Activated CD4-positive, CD25-positive, alpha-beta regulatory T cell (primary cell): ENCODE results near the gene STK10.
"Not testable (repeated sequence)": the region's sequence is repeated elsewhere in the genome, so short reads cannot be mapped to it uniquely, and the experiment has no call there.

Experiments used
- DNase-seq, 4 experiments: peaks; one replicate each; lab custom pipeline; 2025; lab: John Stamatoyannopoulos, UW

The STK10 gene

DNA sequence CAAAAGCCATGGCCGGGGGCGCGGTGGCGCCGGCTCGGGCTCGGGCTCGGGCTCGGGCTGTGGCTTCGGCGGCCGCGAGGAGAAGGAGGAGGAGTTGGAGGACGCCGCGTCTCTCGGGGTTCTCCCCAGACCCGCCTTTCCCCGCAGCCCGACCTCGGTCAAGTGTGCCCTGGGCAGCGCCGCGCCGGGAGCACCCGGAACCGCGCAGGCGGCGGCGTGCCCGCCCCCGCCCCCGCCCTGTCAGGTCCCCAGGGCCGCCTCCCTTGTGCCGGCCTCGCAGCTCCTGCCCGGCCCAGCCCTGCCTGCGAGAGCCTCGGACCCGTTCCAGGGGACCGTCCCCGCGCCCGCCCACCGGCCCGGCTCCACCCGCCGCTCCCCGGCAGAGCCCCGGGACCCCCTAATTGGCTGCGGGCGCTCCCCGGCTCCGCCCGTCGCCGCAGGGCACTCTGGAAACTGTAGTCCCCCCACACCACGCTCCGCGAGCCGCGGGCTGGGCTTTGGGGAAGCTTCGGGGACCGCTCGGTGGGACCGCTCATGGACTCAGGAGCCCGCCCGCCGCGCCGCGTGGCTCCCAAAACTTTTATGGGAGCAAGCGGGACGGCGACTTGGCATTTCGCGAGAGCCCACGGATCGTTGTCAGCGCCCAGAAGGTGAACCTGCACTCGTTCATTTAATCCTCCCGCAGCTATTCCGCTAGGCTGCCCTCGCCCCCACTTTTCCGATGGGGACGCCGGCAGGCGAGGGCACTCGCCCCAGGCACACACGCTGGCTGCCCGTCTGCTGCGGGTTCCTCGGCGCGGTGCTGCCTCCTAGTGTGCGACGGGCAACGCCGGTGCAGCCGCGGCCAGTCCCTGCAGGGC lies at the start of gene STK10:
STK10 (minus strand) TSS at position 192 of the 860 bp plus-strand sequence; CDS start at position 10, 182 bp downstream.
- peak; percentile 75 to 85 (median 79) for DNase-seq

DNA sequence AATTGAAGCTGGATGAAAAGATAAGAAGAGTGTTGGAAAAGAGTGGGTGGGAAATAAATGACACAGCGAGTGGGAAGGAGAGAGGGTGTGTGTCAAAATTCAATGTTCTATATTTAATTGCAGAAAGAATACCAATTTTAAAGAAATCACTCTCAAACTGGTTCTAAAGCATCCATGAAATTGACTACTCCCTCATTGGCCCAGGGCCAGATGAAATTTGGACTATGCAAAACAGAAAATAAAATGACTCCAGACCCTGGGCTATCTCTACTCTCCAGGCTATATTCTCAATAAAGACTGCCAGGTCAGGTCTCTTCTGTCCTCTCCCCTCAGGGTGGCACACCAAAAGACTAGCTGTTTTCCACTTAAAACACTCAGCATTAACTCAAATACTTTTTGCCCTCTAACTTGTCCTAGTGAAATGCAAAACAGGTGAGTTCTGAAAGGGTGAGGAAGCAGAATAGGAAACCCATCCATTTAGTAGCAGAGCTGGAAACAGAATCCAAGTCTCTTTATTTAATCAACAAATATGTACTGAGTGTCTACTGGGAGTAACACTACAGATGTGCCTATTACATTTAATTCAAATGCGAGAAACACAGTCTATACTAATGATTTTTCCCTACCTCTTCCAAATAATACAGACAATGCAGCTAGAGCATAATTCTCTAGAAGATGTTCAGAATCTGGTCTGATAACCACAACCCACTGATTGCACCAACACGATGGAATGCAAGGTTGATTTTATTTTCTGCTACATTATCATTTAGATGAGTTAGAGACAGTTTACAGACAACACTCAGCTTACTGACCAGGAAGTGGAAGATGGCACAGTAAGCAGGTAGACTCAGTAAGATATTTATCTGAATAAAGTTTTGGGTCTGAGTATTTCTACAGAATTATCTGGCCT lies 48.1 kb upstream of the STK10 start:
- DNase-seq, result no peak

DNA sequence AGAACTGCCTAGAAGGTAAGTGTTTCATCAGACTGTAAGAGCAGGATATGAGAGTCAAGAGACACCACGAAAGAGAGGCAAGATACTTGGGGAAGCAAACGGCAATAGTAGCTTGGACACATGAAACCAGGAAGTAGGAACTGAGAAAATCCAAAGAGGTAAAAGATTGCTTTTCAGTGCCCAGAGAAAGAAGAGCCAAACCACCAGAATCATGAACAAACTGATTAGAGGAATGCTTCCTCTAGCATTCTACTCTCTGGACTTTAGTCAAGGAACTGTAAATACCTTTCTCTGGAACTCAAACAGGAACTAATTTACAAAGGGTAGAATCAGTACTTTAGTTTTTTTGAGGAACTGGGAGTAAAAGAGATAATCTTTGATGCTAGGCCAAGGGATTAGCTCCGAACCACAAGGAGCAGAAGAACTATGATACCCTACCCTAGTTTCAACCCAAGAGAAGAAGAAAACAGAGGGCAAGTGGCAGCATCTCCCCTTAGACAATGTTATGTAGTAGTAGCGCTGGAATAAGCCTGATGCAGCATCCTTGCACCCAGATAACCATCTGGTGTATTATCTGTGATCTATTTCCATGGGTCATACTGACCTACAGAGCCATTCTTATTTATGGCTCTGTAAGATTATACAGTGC lies 47.2 kb upstream of the STK10 start:
- no peak for DNase-seq

- no peak for DNase-seq
Measured at GRCh38 chr5:172234031-172234430, 46.0 kb upstream of the STK10 start.

DNA sequence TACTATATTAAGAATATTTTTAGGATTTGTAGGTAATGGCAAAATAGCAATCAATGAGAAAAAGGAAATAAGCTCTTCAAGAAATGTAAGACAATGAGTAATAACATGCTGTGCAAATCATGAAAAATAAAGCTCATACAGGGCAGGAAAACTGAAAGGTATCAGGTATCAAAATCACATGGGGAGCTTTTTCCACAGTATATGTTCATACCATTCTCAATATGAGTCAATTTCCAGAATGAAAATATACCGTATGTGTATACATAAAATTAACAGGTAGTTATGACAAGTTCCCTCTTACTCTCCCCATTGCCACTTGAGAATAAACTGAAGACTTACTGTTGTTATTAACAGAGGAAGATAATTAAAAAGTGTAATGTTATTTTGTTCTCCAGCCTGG lies 41.9 kb upstream of the STK10 start:
- DNase-seq, result no peak

GRCh38 chr5:172224996-172225395 lies 37.0 kb upstream of the STK10 start:
- DNase-seq, result no peak

DNA sequence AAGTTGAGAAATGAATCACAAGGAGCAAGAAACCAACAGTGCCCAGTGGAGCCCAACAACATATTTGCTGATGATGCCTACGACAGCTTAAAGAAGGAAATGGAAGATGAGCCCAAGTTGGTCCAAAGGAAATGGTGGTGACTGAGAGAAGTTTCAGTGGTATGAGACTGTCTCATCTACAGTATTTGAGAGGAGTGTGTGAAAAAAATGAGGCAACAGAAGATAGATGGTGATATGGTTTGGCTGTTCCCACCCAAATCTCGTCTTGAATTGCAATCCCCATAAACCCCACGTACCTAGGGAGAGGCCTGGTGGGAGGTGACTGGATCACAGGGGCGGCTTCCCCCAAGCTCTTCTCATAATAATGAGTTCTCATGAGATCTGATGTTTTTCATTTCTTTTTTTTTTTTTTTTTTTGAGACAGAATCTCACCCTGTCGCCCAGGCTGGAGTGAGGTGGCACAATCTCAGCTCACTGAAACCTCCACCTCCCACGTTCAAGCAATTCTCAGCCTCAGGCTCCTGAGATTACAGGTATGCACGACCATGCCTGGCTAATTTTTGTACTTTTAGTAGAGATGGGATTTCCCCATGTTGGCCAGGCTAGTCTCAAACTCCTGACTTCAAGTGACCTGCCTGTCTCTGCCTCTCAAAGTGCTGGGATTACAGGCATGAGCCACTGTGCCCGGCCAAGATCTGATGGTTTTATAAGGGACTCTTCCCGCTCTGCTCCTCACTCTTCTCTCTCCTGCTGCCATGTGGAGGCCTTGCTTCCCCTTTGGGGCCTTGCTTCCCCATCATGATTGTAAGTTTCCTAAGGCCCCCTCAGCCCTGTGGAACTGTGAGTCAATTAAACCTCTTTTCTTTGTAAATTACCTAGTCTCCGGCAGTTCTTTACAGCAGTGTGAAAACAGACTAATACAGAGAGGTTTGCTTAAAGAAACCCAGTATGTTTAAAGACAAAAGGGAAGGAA lies 36.2 kb upstream of the STK10 start:
- DNase-seq, result no peak

DNA sequence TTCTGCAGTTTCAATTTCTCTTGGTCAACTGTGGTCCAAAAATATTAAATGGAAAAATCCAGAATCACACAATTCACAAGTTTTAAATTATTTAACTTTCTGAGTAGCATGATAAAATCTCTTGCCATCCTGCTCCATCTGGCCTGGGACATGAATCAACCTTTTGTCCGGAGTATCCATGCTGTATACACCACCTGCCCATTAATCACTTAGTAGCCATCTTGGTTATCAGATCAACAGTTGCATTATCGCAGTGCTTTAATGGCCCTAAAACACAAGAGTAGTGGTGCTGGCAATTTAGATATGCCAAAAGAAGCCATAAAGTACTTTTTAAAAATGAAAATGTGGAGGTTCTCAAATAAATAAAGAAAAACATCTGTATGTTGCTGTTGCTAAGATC lies 31.3 kb upstream of the STK10 start:
- no peak for DNase-seq

DNA sequence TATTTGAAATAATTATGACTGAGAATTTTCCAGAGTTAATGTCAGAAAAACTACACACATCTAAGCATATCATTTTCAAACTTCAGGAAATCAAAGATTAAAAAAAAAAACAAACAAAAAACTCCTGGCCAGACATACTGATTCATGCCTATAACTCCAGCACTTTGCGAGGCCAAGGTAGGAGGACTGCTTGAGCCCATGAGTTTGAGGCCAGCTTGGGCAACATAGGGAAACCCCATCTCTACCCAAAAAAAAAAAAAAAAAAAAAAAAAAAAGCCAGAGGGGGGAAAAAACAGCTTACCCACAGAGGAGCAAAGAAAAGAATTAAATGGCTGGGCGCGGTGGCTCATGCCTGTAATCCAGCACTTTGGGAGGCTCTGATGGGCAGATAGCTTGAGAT lies 28.3 kb upstream of the STK10 start:
- no peak for DNase-seq

DNA sequence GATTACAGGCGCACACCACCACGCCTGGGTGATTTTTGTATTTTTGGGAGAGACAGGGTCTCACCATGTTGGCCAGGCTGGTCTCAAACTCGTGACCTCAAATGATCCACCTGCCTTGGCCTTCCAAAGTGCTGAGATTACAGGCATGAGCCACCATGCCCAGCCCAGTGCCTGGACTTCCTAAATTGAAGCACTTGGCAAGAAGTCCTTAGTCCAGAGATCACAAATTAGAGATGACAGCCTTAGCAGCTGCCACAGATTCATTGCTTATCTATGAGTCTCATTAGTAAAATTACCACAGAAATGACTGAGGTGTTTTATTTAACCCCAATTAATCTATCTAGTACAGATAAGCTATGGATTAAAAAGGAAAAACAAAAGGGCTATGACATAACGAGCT lies 25.1 kb upstream of the STK10 start:
- DNase-seq, result no peak

DNA sequence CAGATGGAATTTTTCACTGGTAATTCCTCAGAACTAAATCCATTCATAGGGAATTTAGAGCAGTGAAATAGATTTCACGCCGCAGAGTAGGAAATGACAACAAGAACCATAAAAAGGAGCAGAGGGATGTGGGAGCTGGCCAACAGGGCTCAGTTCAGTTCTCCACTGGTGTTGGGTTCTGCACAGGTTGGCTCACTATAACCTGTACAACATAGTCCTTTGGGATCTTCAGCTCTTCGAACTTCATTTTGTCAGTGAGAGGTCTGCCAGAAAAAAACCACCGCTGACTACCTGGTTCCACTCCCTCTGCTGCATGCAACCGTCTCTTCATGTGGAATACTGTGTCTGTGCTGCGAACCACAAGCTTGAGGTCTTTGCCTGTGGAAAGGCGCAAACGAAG lies 23.7 kb upstream of the STK10 start:
- DNase-seq, result no peak

DNA sequence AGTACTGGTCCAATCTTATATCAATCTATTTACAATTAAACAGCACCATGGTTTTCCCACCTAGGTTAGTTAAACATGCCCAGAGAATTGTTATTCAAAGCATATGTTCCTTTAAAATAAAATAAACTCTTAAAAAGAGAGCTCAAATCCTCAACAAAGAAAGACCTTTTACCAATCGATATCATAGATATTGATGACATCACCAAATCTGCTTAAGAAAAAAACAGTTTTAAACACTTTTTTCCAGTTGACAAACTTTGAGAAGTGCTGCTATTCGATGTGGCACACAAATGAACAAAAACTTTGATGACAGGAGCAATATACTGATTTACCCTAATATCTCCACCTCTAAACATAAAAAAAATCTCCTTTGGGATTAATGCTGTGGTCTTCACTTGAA lies 21.7 kb upstream of the STK10 start:
- no peak for DNase-seq

GRCh38 chr5:172207511-172207910 lies 19.5 kb upstream of the STK10 start:
- no peak for DNase-seq

DNA sequence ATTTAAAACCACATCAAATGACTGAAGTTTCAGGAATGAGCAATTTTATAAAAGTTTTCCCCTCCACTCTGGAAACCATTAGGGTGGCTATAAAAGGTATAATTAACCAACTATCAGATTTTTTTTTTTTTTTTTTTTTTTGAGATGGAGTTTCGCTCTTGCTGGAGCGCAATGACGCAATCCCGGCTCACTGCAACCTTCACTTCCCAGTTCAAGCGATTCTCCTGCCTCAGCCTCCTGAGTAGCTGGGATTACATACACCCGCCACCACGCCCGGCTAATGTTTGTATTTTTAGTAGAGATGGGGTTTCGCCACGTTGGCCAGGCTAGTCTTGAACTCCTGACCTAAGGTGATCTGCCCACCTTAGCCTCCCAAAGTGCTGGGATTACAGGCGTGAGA lies 18.0 kb upstream of the STK10 start:
- DNase-seq, result not testable (repeated sequence)

- no peak for DNase-seq
Measured at GRCh38 chr5:172200476-172200875, 12.5 kb upstream of the STK10 start.

GRCh38 chr5:172199446-172199845 lies 11.4 kb upstream of the STK10 start:
- DNase-seq, result no peak

- not testable (repeated sequence) for DNase-seq
Measured at GRCh38 chr5:172197775-172198174, 9.8 kb upstream of the STK10 start.

DNA sequence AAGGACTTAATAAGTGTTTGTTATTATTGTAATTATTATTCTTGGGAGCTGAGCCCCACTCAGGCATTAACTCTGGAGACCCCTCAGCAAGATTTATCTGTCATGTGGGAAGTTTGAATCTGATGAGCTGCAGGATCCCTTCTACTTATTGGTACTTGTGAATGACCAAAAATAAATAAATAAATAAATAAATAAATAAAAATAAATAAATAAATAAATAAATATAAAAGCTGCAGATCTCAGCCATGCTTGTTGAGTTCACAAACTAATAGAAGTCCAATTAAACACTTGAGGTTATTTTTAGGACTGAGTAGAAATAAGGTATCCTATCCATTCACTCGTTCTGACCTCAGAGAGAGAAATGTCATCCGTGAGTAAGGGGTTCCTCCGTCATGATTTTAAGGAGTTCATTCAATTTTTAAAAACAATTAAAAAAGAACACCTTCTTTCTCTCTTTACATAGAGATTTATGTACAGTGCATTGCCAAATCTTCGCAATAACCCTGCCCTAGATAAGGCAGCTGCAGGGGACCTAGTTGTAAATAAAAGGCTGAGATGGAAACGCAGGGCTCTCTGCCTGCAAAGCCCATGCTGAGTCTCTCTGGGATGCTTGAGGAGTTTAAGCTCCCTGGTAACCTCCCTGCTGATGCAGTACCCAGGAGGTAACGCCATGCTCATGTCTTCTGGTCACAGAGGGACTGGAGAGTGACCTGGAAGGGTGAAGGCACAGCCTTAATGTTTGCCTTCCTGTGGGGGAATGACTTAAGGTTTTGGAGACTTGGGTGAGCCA lies 7.2 kb upstream of the STK10 start:
- no peak for DNase-seq

DNA sequence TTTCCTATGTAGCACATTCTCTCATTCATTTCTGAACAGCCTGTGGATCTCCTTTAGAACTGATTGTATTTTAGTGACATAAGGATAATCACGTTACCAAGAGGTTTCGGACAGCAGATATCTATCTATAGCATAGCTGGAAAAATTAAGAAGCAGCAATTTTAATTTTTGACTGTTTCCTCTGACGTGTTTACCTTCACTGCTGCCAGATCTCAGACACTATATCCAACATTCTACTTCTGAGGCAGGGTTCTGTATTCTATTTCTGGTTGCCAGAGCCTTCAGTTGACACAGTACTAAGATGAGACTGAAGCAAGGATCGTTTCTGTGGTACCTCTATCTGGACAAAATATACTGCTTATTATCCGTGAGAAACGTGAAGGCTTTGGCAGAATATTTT lies 5.8 kb upstream of the STK10 start, which contains the start of gene EFCAB9:
EFCAB9 (plus strand) TSS at position 301 of the 400 bp plus-strand sequence; CDS start at position 302, 1 bp downstream.
- no peak for DNase-seq

- DNase-seq, result no peak
Measured at GRCh38 chr5:172189693-172190296, 1.8 kb upstream of the STK10 start.
